ENCODE results near the gene TRIM71.

DNA sequence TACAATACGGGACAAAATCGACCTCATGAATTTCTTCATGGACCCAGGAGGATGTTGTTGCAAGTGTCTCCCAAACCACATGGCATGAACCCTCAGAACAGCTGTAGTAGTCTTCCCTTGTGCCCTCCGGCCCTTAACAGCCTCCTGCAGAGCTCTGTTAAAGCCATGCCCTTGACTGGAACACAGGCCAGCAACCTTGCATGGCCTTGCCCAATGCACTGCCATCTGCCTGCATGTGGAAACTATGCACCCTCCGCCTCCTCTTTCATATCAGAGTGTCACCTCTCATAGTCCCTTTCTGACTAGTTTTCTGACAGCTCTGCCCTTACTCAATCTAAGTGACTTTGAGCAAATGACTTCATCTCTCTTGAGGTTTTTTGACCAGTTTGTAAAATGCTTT is 39.4 kb upstream of the TRIM71 start:
- TF ChIP-seq, protein P1, sequence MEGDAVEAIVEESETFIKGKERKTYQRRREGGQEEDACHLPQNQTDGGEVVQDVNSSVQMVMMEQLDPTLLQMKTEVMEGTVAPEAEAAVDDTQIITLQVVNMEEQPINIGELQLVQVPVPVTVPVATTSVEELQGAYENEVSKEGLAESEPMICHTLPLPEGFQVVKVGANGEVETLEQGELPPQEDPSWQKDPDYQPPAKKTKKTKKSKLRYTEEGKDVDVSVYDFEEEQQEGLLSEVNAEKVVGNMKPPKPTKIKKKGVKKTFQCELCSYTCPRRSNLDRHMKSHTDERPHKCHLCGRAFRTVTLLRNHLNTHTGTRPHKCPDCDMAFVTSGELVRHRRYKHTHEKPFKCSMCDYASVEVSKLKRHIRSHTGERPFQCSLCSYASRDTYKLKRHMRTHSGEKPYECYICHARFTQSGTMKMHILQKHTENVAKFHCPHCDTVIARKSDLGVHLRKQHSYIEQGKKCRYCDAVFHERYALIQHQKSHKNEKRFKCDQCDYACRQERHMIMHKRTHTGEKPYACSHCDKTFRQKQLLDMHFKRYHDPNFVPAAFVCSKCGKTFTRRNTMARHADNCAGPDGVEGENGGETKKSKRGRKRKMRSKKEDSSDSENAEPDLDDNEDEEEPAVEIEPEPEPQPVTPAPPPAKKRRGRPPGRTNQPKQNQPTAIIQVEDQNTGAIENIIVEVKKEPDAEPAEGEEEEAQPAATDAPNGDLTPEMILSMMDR (tag by site-specific recombination; IDR thresholded peaks at IDR 0.05), result no peak
- TF ChIP-seq, protein P2, sequence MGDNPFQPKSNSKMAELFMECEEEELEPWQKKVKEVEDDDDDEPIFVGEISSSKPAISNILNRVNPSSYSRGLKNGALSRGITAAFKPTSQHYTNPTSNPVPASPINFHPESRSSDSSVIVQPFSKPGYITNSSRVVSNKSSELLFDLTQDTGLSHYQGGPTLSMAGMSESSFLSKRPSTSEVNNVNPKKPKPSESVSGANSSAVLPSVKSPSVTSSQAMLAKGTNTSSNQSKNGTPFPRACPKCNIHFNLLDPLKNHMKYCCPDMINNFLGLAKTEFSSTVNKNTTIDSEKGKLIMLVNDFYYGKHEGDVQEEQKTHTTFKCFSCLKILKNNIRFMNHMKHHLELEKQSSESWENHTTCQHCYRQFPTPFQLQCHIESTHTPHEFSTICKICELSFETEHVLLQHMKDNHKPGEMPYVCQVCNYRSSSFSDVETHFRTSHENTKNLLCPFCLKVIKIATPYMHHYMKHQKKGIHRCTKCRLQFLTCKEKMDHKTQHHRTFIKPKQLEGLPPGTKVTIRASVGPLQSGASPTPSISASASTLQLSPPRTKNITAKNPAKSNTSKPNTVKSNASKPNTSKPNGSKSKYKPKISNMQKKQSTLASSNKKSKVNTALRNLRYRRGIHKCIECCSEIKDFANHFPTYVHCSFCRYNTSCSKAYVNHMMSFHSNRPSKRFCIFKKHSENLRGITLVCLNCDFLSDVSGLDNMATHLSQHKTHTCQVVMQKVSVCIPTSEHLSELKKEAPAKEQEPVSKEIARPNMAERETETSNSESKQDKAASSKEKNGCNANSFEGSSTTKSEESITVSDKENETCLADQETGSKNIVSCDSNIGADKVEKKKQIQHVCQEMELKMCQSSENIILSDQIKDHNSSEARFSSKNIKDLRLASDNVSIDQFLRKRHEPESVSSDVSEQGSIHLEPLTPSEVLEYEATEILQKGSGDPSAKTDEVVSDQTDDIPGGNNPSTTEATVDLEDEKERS (tag by site-specific recombination; IDR thresholded peaks at IDR 0.05), result no peak
- TF ChIP-seq ZBTB20 (tag by site-specific recombination; IDR thresholded peaks at IDR 0.05), result no peak
- TF ChIP-seq ZNF473 (tag by site-specific recombination; IDR thresholded peaks at IDR 0.05), result no peak
- no peak for TF ChIP-seq ZNF223 (tag by site-specific recombination; IDR thresholded peaks at IDR 0.05)
- TF ChIP-seq, protein P3, sequence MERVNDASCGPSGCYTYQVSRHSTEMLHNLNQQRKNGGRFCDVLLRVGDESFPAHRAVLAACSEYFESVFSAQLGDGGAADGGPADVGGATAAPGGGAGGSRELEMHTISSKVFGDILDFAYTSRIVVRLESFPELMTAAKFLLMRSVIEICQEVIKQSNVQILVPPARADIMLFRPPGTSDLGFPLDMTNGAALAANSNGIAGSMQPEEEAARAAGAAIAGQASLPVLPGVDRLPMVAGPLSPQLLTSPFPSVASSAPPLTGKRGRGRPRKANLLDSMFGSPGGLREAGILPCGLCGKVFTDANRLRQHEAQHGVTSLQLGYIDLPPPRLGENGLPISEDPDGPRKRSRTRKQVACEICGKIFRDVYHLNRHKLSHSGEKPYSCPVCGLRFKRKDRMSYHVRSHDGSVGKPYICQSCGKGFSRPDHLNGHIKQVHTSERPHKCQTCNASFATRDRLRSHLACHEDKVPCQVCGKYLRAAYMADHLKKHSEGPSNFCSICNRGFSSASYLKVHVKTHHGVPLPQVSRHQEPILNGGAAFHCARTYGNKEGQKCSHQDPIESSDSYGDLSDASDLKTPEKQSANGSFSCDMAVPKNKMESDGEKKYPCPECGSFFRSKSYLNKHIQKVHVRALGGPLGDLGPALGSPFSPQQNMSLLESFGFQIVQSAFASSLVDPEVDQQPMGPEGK (tag by site-specific recombination; IDR thresholded peaks at IDR 0.05), result no peak
- no peak for TF ChIP-seq HOXD13 (CRISPR knock-in tag; IDR thresholded peaks at IDR 0.05; ENCODE audit: borderline replicate concordance)
- TF ChIP-seq MEIS1 (CRISPR knock-in tag; IDR thresholded peaks at IDR 0.05; ENCODE audit: borderline replicate concordance), result no peak
- TF ChIP-seq MYNN (tag by site-specific recombination; IDR thresholded peaks at IDR 0.05; ENCODE audit: borderline replicate concordance), result no peak
